ENCODE data around the gene IKZF3.
"Not testable (repeated sequence)": the region's sequence is repeated elsewhere in the genome, so short reads cannot be mapped to it uniquely, and the experiment has no call there.

Gene IKZF3

GRCh38 chr17:39754161-39754957 lies 109.8 kb downstream of the IKZF3 start:
- no peak for FAIRE-seq

GRCh38 chr17:39753514-39754160 lies 110.5 kb downstream of the IKZF3 start:
- FAIRE-seq: no peak

GRCh38 chr17:39752241-39752881 lies 111.8 kb downstream of the IKZF3 start:
- no peak for FAIRE-seq

- FAIRE-seq: no peak
These were observed 112.5 kb downstream of the IKZF3 start for GRCh38 chr17:39751637-39752036.

GRCh38 chr17:39751016-39751543 lies 113.0 kb downstream of the IKZF3 start:
- FAIRE-seq: no peak

- no peak for FAIRE-seq
These were observed 113.7 kb downstream of the IKZF3 start for GRCh38 chr17:39750131-39751015.

- not testable (repeated sequence) for FAIRE-seq
These were observed 115.6 kb downstream of the IKZF3 start for GRCh38 chr17:39748444-39749034.

GRCh38 chr17:39747745-39748144 lies 116.4 kb downstream of the IKZF3 start:
- no peak for FAIRE-seq

GRCh38 chr17:39746145-39746461 lies 118.0 kb downstream of the IKZF3 start:
- FAIRE-seq: no peak

- FAIRE-seq: no peak
These were observed 118.6 kb downstream of the IKZF3 start for GRCh38 chr17:39745335-39746144.

GRCh38 chr17:39744836-39745215 lies 119.3 kb downstream of the IKZF3 start:
- no peak for FAIRE-seq

- no peak for FAIRE-seq
These were observed 119.9 kb downstream of the IKZF3 start for GRCh38 chr17:39744075-39744835.

- no peak for FAIRE-seq
These were observed 121.2 kb downstream of the IKZF3 start for GRCh38 chr17:39742856-39743436.

GRCh38 chr17:39742126-39742855 lies 121.8 kb downstream of the IKZF3 start:
- FAIRE-seq: no peak

- no peak for FAIRE-seq
These were observed 123.6 kb downstream of the IKZF3 start for GRCh38 chr17:39740357-39741111.

GRCh38 chr17:39739885-39740356 lies 124.2 kb downstream of the IKZF3 start:
- FAIRE-seq: no peak

GRCh38 chr17:39738983-39739884 lies 124.9 kb downstream of the IKZF3 start:
- no peak for FAIRE-seq

- FAIRE-seq: no peak
These were observed 125.6 kb downstream of the IKZF3 start for GRCh38 chr17:39738568-39738901.

Data from A204.1 (cell line).